Fibroblast of skin of left biceps (primary cell): ENCODE data around the gene SPRYD4.
"Not testable (repeated sequence)": the region's sequence is repeated elsewhere in the genome, so short reads cannot be mapped to it uniquely, and the experiment has no call there.

Experiments
- DNase-seq, 2 experiments: peaks; one replicate each; pipeline ENCODE4 v3.0.0-alpha.2; 2013; ENCODE audit warnings: low read depth in 2 of 2

Gene SPRYD4

GRCh38 chr12:56468216-56469006, at the start of gene SPRYD4:
Gene SPRYD4, plus strand, starts transcription at chr12:56468578. Its CDS starts 14 bp downstream, at chr12:56468592.
- peak; percentile 69 to 71 for DNase-seq

DNA sequence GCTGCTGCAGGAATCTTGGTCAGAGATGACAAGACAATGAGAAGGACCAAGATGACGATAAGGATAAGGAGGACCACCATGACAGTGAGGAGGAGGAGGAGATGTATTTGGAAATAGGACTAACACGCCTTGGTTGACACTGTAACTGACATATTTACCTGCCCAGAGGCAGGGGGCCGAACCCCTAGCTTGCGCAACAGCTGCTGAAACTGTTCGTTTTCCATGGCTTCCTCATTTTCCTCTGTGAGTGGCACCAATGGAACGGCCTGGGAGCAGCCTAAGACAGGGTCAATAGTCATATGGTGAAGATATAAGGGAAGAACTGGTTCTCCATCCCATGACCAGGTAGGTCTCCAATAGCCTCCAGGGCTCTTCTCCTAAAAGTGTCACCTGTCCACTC, 48.0 kb upstream of the SPRYD4 start:
- no peak for DNase-seq

DNA sequence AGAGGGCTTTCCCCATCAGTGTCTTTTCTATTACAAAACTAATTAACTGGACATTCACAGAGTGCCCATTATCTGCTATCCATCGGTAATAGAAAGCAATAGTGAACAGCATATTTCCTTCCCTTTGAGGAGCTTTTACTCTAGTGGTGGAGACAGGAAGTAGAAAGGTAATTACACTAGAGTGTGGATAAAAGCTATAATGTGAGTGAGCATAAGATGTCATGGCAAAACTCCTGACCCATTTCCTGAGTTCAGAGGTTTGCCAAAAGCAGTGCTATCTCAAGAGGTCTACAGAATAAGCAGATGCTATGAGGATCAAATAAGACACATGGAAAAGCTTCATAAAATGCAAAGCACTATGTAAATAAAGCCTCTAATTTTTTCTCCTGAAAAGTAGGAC, 43.2 kb upstream of the SPRYD4 start:
- no peak for DNase-seq

- DNase-seq, result no peak
Observed at GRCh38 chr12:56425940-56426438, 42.4 kb upstream of the SPRYD4 start.

DNA sequence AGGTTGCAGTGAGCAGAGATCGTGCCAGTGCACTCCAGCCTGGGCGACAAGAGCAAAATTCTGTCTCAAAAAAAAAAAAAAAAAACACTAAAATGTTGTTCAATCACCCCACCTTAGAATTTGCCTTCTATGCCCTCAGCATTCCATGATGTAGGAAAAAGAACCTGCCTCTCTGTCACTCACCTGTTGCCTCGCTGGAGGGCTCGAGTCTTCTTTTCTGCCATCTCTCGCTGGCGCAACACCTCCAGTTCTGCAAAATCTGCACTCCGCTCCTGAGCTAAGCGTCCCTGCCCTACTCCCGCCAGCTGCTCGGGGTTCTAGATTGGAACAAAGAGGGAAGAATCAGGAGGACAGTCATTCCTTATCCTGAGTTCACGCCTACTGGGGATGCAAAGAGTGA, 37.1 kb upstream of the SPRYD4 start:
- DNase-seq, result no peak

GRCh38 chr12:56431850-56432249, 36.5 kb upstream of the SPRYD4 start:
- DNase-seq, result no peak

DNA sequence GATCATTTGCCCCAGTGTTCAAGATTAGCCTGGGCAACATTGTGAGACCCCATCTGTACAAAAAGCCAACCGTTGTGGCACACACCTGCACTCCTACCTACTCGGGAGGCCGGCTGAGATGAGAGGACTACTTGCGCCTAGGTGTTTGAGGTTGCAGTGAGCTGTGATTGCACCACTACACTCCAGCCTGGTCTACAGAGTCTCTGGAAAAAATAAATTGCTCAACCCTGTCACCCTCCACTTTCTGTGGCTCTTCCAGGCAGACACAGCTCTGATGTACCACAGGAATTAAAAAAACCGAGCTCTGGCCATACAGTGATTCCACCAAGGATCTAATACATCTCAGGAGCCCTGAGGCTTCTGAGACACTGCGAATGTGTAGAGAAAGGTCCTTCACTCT, 33.5 kb upstream of the SPRYD4 start:
- DNase-seq, result no peak

DNA sequence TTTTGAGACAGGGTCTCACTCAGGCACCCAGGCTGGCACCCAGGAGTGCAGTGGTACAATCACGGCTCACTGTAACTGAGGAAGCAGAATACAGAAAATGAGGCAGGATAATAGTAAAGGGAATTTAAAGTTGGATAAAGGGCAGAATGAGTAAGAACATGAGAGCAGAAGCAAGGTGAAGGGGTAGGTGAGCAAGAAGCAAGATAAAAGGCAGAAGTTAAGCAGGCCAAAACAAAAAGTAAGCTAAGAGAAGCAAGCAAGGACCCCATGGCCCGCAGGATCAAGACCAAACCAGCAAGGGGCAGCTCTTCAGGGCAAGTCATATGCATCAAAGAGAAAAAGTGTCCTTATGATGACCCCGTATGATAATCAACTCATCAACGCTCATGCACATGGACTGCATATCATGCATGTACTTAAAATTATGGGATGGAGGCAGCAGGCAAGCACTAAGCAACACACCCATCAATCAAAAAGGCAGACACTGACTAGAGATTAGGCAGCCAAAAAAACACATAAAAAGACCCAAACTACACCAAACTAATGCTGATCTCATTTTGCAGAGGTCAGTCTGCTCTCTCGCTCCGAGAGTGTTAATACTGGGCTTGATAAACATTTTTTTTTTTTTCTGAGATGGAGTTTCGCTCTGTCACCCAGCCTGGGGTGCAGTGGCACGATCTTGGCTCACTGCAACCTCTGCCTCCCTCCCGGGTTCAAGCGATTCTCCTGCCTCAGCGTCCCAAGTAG, 30.8 kb upstream of the SPRYD4 start:
- no peak for DNase-seq

DNA sequence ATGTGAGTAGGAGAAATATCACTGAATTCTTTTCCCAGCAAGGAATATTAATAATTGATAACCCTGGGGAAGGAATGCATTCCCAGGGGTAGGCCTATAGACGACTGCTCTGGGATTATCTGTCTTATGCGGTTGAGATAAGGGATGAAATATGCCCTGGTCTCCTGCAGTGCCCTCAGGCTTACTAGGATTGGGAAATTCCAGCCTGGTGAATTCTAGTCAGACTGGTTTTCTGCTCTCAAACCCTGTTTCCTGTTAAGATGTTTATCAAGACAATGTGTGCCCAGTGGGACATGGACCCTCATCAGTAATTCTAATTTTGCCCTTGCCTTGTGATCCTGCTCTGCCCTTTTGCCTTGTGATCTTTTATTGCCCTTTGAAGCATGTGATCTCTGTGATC, 25.2 kb upstream of the SPRYD4 start:
- not testable (repeated sequence) for DNase-seq

DNA sequence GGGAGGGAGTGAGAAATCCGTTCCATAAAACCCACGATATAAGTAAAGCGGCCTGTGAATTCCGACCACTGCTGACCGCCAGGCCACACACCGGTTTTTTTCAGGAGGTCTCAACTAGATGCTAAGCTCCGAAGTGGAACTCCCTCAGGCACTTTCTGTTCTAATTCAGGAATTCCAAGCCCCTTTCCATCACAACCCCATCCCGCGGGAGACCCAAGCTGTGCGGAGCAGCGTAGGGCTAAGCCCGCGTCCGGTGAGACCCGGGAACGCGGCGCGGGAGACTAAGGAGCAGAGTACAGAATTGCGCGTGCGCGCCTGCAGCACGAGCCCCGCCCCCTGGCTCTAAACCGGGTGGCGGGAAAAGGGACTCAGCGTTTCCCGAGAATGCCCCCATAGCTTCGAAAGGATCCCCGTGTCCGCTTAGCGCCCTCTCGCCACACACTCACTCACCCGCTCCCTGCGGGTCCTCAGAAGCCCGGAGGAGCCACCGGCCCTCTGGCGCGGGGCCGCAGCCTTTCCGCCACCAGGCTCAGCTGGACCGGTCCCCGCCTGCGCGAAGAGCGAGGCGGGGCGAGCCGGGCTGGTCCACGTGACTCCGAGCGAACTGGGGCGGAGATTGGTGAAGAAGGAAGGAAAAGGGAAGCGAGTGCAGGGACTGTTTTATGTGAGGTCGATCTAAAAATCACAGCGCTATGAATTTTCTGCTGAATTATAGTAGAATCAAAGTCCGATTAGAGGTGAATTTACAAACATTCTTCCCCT, 19.3 kb upstream of the SPRYD4 start, which contains the start of gene TIMELESS:
TSS of gene TIMELESS (minus strand) at position 567 of the 762 bp plus-strand sequence. CDS start 15,256 bp downstream, outside the sequence.
- DNase-seq, result peak; percentile 47 to 60

- no peak for DNase-seq
Observed at GRCh38 chr12:56449622-56449984, 18.8 kb upstream of the SPRYD4 start.

- DNase-seq, result no peak
Observed at GRCh38 chr12:56450241-56450640, 18.1 kb upstream of the SPRYD4 start.

- no peak for DNase-seq
Observed at GRCh38 chr12:56451147-56451546, 17.2 kb upstream of the SPRYD4 start.

GRCh38 chr12:56454557-56454956, 13.8 kb upstream of the SPRYD4 start, which contains the start of gene MIP:
Gene MIP, minus strand, starts transcription at chr12:56454657. Its CDS starts 44 bp downstream, at chr12:56454613.
- DNase-seq, result no peak

DNA sequence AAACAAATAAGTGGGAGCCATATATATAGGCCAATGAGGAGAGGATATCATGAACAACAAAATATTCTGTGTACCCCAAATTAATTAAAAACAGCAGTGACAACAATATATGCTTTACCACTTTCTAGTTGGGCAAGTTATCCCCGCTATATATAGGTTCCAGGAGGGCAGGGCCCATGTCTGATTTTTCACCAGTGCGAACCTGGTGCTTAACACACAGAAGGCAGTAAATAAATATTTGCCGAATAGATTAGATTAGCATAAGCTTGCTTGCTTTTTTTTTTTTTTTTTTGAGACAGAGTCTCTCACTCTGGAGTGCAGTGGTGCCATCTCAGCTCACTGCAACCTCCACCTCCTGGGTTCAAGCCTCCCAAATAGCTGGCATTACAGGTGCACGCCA, 10.6 kb upstream of the SPRYD4 start:
- DNase-seq, result no peak

DNA sequence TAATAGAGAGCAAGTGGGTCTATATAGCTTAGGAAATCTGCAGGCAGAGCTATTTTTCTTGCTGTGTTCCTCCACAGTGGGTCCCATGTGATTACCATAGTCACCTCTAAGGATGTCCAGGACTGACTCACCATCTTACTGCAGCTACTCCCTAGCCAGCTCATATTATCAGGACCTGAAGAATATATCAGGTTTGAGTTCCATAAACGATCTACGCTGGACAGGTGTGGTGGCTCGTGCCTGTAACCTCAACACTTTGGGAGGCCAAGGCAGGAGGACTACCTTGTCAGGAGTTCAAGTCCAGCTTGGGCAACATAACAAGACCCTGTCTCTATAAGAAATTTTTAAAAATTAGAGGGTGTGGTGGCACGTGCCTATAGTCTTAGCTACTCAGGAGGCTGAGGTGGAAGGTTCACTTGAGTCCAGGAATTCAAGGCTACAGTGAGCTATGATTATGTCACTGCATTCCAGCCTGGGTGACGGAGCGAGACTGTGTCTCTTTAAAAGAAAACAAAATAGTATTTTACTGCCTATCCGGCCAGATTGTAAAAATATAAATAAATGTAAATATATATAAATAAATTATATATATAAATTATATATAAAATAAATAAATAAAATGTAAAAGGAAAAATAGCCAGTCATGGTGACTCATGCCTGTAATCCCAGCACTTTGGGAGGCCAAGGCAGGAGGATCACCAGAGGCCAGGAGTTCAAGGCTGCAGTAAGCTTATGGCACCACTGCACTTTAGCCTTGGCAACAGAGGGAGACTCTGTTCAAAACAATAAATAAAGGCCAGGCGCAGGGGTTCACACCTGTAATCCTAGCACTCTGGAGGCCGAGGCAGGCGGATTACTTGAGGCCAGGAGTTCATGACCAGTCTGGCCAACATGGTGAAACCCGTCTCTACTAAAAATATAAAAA, 6.9 kb upstream of the SPRYD4 start:
- DNase-seq, result no peak

GRCh38 chr12:56462565-56462964, 5.8 kb upstream of the SPRYD4 start:
- no peak for DNase-seq

DNA sequence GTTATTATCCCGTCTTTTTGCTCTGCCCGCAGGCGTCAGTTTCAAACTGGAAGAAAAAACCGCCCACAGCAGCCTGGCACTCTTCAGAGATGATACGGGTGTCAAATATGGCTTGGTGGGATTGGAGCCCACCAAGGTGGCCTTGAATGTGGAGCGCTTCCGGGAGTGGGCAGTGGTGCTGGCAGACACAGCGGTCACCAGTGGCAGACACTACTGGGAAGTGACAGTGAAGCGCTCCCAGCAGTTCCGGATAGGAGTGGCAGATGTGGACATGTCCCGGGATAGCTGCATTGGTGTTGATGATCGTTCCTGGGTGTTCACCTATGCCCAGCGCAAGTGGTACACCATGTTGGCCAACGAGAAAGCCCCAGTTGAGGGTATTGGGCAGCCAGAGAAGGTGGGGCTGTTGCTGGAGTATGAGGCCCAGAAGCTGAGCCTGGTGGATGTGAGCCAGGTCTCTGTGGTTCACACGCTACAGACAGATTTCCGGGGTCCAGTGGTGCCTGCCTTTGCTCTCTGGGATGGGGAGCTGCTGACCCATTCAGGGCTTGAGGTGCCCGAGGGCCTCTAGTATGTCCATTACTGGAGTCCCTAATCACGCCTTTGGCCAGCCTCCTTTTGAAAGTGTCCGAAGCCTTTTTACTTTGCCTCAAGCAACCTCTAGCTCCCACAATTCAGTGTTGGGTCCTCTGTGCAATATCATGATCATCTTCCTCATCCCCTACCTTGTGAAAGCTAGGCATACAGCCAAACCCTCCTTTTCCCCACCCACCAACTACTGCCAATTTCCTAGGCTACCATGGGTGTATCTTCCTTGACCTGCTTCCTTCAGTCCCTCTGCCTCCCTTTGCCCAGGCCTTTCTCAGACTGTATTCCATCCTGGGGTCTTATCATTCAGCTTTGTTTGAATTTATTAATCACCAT, 891 bp downstream of the SPRYD4 start:
- DNase-seq, result no peak

- no peak for DNase-seq
Observed at GRCh38 chr12:56474389-56474788, 6.0 kb downstream of the SPRYD4 start.

- no peak for DNase-seq
Observed at GRCh38 chr12:56476143-56476542, 7.8 kb downstream of the SPRYD4 start.
